Neutrophil (primary cell): Measurements from ENCODE around the gene GJB4.
"Not testable (repeated sequence)": the region's sequence is repeated elsewhere in the genome, so short reads cannot be mapped to it uniquely, and the experiment has no call there.

Experiments
- H3K27ac ChIP-seq: fragments of 200-600 bp; sonication (generic); 2 replicates; pipeline ENCODE4 v1.5.1; 2016; ENCODE audit warnings: mild to moderate bottlenecking, moderate library complexity
- H3K27me3 ChIP-seq: fragments of 200-600 bp; sonication (generic); 2 replicates; pipeline ENCODE4 v1.6.0; 2016; ENCODE audit warnings: mild to moderate bottlenecking
- H3K36me3 ChIP-seq: fragments of 200-600 bp; sonication (generic); 2 replicates; pipeline ENCODE4 v1.5.1; 2017
- H3K4me1 ChIP-seq, 2 experiments: fragments of 200-600 bp in 1 of 2; sonication (generic) in 1 of 2; 1 replicate in 1 of 2; 2 replicates in 1 of 2; pipeline versions ENCODE4 v1.5.1 to v1.6.1; 2013 to 2016; ENCODE audit warnings: low read depth in 1 of 2, low read length in 1 of 2, mild to moderate bottlenecking in 1 of 2, moderate library complexity in 1 of 2; ENCODE audit not compliant: control insufficient read depth in 1 of 2, insufficient read depth in 1 of 2
- H3K4me3 ChIP-seq, 2 experiments: fragments of 200-600 bp in 1 of 2; sonication (generic) in 1 of 2; 1 replicate in 1 of 2; 2 replicates in 1 of 2; pipeline ENCODE4 v1.5.1; 2013 to 2016; ENCODE audit warnings: low read depth in 1 of 2, low read length in 1 of 2, mild to moderate bottlenecking in 1 of 2, moderate library complexity in 1 of 2
- H3K9me3 ChIP-seq: fragments of 200-600 bp; sonication (generic); 2 replicates; pipeline ENCODE4 v1.5.1; 2016
- CTCF ChIP-seq: fragments of 200-600 bp; sonication (generic); IDR thresholded peaks from 2 replicates; pipeline ENCODE4 v1.5.1; 2016; ENCODE audit warnings: antibody characterized with exemption

Gene GJB4

GRCh38 chr1:34796990-34797389 lies 37.5 kb downstream of the GJB4 start:
- Histone ChIP-seq H3K27me3 (peaks cover 34% of the 10 kb centered on the region), H3K4me3 (no peak overlapping the region), H3K4me1 (no peaks in the 10 kb centered on the region), H3K27ac (no peak overlapping the region), H3K9me3 (no peaks in the 10 kb centered on the region), H3K36me3 (no peaks in the 10 kb centered on the region)
- no peak for TF ChIP-seq CTCF

- no peak overlapping the region for H3K27ac ChIP-seq
- H3K4me3 ChIP-seq: no peak overlapping the region
- no peaks in the 10 kb centered on the region for H3K9me3 ChIP-seq
- H3K36me3 ChIP-seq: no peaks in the 10 kb centered on the region
- TF ChIP-seq CTCF: no peak
- no peaks in the 10 kb centered on the region for H3K4me1 ChIP-seq
- peaks cover 2% of the 10 kb centered on the region for H3K27me3 ChIP-seq
Observed at GRCh38 chr1:34800214-34800613, 40.7 kb downstream of the GJB4 start.

GRCh38 chr1:34803770-34804169 lies 44.2 kb downstream of the GJB4 start:
- no peaks in the 10 kb centered on the region for H3K9me3 ChIP-seq
- no peaks in the 10 kb centered on the region for H3K4me1 ChIP-seq
- TF ChIP-seq CTCF: no peak
- H3K4me3 ChIP-seq: no peak overlapping the region
- H3K27me3 ChIP-seq: no peaks in the 10 kb centered on the region
- H3K27ac ChIP-seq: no peak overlapping the region
- H3K36me3 ChIP-seq: no peaks in the 10 kb centered on the region

GRCh38 chr1:34806396-34806795 lies 46.9 kb downstream of the GJB4 start:
- no peak for TF ChIP-seq CTCF
- Histone ChIP-seq H3K27ac (no peak overlapping the region), H3K9me3 (no peaks in the 10 kb centered on the region)

GRCh38 chr1:34808051-34808810 lies 48.7 kb downstream of the GJB4 start:
- TF ChIP-seq CTCF: no peak
- no peaks in the 10 kb centered on the region for H3K36me3 ChIP-seq

More at GRCh38 chr1:34806396-34806795, 46.9 kb downstream of the GJB4 start:
- no peaks in the 10 kb centered on the region for H3K27me3 ChIP-seq
- no peaks in the 10 kb centered on the region for H3K36me3 ChIP-seq
- no peak overlapping the region for H3K4me3 ChIP-seq
- no peaks in the 10 kb centered on the region for H3K4me1 ChIP-seq

GRCh38 chr1:34810781-34811180 lies 51.2 kb downstream of the GJB4 start:
- not testable (repeated sequence) for H3K9me3 ChIP-seq, H3K4me3 ChIP-seq, H3K36me3 ChIP-seq, H3K4me1 ChIP-seq, H3K27me3 ChIP-seq, H3K27ac ChIP-seq

More at GRCh38 chr1:34808051-34808810, 48.7 kb downstream of the GJB4 start:
- H3K9me3 ChIP-seq: no peaks in the 10 kb centered on the region
- H3K4me1 ChIP-seq: no peaks in the 10 kb centered on the region
- no peak overlapping the region for H3K27ac ChIP-seq
- H3K27me3 ChIP-seq: no peaks in the 10 kb centered on the region
- no peak overlapping the region for H3K4me3 ChIP-seq
